NCI-H146 (cell line): ENCODE measurements around the gene RAB31.

Experiments
- DNase-seq: peaks from one replicate; lab custom pipeline; 2025; lab: John Stamatoyannopoulos, UW

The RAB31 gene

GRCh38 chr18:9714266-9715087 lies 6.4 kb downstream of the RAB31 start:
- no peak for DNase-seq

GRCh38 chr18:9715088-9715343 lies 6.9 kb downstream of the RAB31 start:
- DNase-seq: no peak

- DNase-seq: no peak
Measured at GRCh38 chr18:9715978-9716774, 8.1 kb downstream of the RAB31 start.

- DNase-seq: no peak
Measured at GRCh38 chr18:9716780-9717563, 8.9 kb downstream of the RAB31 start.

- DNase-seq: peak; percentile 21
Measured at GRCh38 chr18:9719421-9719981, 11.4 kb downstream of the RAB31 start.

GRCh38 chr18:9720327-9720726 lies 12.2 kb downstream of the RAB31 start:
- DNase-seq: no peak

- DNase-seq: no peak
Measured at GRCh38 chr18:9721893-9722550, 13.9 kb downstream of the RAB31 start.

GRCh38 chr18:9722691-9723090 lies 14.6 kb downstream of the RAB31 start:
- peak; percentile 38 for DNase-seq

- DNase-seq: no peak
Measured at GRCh38 chr18:9724797-9725585, 16.9 kb downstream of the RAB31 start.

- DNase-seq: no peak
Measured at GRCh38 chr18:9726175-9726574, 18.1 kb downstream of the RAB31 start.

- DNase-seq: no peak
Measured at GRCh38 chr18:9726936-9727335, 18.8 kb downstream of the RAB31 start.

- no peak for DNase-seq
Measured at GRCh38 chr18:9730786-9731185, 22.7 kb downstream of the RAB31 start.

GRCh38 chr18:9731380-9731779 lies 23.3 kb downstream of the RAB31 start:
- no peak for DNase-seq

- no peak for DNase-seq
Measured at GRCh38 chr18:9732031-9732430, 23.9 kb downstream of the RAB31 start.

- DNase-seq: no peak
Measured at GRCh38 chr18:9734189-9734588, 26.1 kb downstream of the RAB31 start.

GRCh38 chr18:9735238-9735637 lies 27.1 kb downstream of the RAB31 start:
- no peak for DNase-seq

- DNase-seq: no peak
Measured at GRCh38 chr18:9735879-9736278, 27.8 kb downstream of the RAB31 start.

GRCh38 chr18:9736286-9736835 lies 28.3 kb downstream of the RAB31 start:
- DNase-seq: no peak

- no peak for DNase-seq
Measured at GRCh38 chr18:9737006-9737405, 28.9 kb downstream of the RAB31 start.

GRCh38 chr18:9737472-9738121 lies 29.5 kb downstream of the RAB31 start:
- DNase-seq: peak; percentile 84
